GM18520 (cell line): Measurements from ENCODE around the gene CCDC150.

ENCODE experiments used
- ATAC-seq: cut with Tn5 transposase; IDR thresholded peaks from one replicate; pipeline ENCODE4 v1.9.1; 2021; ENCODE audit not compliant: unreplicated experiment

The CCDC150 gene

GRCh38 chr2:196758474-196759377, 119.2 kb downstream of the CCDC150 start:
- ATAC-seq = no peak

DNA sequence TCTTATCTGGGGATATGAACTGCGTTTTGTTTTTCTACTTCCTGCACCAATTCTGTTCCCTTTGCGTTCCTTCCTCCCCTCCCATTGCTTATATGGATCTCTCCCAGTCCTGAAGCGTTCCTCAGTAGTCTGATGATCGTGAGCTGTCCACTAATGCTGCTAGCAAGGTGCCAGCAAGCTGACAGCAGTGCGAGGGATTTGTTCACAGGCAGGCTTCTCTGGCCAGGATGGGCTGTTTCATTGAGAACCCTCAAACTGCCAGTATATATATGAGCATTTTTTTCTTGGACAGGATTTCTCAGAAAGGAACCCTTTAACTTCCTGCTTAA, 119.8 kb downstream of the CCDC150 start:
- no peak for ATAC-seq

DNA sequence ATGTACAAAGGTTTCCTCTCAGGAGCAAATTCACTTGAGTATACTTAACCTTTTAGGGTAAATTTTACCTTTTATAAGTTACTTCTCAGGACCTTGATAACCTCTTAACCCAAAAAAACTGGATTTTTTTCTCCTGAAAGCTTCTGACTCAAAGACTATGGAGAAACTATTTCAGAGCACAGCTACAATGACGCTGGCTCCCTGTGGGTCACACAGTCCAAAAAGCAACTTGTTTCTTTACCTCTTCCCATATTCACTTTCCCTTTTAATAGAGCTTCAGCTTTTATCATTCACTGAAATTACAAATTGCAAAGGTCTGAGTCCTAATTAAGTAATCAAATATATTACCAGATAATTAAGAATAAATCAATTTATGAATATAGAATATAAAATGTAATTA, 127.6 kb downstream of the CCDC150 start:
- ATAC-seq = no peak
